Measurements from ENCODE around the gene ZHX3.

Gene ZHX3

DNA sequence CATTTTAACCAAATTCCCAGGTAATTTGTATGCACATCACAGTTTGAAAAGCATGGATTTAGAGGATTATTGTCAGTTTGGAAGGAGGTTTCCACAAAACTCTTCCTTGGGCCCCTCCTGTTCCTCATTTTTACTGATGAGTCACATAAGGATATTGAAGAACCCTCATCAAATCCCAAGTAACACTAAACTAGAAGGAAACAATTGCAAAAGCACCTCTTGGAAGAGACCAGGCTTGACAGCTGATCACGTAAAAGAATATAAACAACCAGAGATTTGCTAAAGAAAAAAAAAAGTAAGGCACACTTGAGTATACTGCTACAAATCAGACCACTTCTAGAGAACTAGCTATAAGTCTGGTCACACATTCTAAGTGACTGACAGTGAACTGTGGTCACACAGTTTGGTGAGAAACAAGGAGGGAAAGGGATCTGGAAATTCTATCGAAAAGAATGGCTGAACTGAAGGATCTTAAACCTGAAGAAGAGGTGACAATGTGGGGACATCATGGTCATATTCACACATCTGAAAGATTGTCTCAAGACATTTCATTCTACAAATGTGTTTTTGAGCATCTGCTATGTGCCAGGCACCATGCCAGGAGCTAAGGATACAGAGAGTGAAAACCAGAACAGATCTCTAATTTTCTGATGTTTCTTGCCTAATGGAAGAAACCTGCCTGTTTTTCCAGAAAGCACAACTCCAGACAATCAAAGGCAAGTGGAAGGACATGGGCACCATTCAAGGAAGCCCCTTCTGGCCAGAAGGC, 24.1 kb downstream of the ZHX3 start:
- DNase-seq: no peak

DNA sequence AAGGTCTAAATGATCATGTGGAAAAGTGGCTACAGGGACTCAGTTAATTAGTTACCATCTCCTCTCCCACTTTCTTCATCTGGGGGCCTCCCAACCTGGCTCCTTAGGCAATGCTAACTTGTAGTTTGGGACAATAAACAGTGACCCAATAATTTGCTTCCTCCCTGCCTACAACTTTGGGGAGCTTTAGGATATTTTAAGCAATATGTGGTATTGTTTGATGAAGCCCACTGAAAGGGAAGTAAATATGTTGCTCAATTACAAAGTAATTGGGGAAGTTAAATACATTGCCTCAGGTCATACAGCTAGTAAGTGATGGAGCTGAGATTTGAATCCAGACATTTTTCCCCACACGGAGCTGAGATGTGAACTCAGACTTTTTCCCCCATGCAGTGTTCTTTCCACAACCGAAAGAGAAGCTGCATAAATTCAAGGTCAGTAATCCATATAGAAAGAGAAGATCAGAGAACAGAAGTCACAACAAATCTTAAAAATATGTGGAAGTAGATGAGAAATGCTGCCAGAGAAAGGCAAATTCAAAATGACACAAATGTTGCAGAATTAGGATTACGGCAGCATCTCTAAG, 26.6 kb downstream of the ZHX3 start:
- no peak for DNase-seq

GRCh38 chr20:41287327-41287726, 30.2 kb downstream of the ZHX3 start:
- DNase-seq: no peak

DNA sequence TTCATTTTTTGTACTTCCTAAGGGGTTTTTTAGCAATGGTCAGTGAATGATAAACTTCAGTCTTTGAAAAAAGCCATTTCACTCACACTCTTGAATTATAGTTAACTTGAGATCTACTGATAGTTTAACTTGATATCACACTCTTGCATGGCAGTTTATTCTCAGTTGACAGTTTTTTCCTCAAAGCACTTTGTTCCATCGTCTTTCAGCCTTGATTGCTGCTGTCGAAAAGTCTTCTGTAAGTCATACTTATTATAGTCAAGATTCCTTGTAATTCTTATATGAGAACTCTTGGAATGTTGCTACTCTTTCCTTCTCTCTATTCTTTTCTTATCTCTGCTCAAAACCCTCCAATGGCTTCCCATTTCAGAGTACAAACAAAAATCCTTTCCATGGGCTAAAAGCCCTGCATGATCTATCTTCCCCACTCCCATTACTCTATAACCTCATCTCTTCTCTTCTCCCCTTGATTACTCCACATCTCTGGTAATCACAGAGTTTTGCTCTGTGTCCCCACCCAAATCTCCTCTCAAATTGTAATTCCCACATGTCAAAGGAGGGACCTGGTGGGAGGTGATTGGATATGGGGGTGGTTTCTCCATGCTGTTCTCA, 31.2 kb downstream of the ZHX3 start:
- no peak for DNase-seq

GRCh38 chr20:41279546-41280225, 37.8 kb downstream of the ZHX3 start:
- no peak for DNase-seq

GRCh38 chr20:41278936-41279335, 38.6 kb downstream of the ZHX3 start:
- DNase-seq: no peak

- DNase-seq: no peak
Measured at GRCh38 chr20:41277049-41277448, 40.5 kb downstream of the ZHX3 start.

- no peak for DNase-seq
Measured at GRCh38 chr20:41276317-41276751, 41.2 kb downstream of the ZHX3 start.

DNA sequence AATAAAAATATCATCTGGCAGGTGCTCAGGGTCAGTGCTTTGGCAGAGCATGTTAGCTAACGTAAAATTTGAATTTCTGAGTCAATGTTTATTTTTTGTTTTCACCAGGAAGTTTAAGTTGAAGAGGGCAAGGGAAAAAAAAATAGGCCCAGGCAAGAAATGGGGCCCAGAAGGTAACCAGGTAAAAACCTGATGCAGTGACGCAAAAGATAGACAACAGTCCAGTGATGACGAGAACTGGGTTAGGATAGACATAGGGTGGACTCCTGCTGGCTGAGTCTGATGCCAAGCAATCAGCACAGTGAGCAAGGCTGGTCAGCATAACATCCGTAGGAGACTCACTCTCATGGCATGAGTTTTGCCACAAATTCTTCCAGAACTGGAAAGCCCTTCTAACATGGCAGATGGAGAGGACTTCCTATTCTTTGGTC, 42.2 kb downstream of the ZHX3 start:
- DNase-seq: no peak

- DNase-seq: no peak
Measured at GRCh38 chr20:41274152-41274551, 43.4 kb downstream of the ZHX3 start.

- DNase-seq: no peak
Measured at GRCh38 chr20:41273445-41273844, 44.1 kb downstream of the ZHX3 start.

- DNase-seq: no peak
Measured at GRCh38 chr20:41272339-41272738, 45.2 kb downstream of the ZHX3 start.

DNA sequence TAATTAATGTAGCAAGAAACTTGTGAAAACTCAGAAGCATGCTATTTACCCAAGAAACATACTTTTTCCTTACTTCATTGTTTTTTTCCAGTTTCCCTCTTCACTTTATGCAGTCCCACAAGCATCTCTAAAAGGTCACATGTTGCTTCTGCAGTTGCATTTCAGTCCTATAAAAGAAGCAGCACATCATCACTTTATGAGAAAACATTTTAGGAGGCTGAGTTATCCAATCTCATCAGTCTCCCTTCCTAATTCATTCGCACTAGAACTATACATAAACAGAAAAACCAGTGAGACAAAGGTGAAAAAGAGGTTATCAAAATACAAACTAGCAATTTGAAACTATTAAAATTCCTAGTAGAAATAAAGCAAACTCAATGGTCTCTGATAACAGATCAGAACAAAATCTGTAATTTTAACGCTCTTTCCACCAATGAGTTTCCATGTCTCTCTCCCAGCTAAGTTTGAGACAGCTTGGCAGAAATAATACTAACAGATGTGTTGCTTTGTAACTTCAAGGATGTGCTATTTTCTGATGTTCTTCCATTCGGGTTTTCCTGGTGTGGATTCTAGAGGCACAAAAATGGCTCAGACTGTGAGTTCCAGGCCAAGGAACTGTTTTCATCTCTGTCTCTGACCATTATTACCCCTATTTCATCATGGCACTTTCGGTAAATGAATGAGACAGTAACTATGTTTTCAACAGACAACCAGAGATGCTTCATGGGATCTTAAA, 48.4 kb downstream of the ZHX3 start:
- no peak for DNase-seq

DNA sequence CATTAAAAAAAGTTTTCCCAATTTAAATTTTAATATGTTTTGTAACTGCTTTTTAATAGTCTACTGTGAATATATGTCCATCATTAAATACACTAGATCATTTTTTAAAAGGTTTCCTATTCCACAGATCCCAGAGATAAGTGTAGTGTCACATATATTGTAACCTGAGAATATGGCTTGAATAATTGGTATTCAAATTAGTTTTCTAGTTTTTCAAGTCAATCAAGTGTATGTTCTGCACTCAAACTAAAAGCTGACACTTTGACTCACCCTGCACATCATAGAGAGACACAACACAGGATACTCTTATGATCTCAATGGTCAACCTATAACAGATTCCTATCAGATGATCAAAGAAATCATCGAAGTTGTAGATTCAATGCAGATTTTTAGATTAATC, 49.1 kb downstream of the ZHX3 start:
- DNase-seq: no peak

DNA sequence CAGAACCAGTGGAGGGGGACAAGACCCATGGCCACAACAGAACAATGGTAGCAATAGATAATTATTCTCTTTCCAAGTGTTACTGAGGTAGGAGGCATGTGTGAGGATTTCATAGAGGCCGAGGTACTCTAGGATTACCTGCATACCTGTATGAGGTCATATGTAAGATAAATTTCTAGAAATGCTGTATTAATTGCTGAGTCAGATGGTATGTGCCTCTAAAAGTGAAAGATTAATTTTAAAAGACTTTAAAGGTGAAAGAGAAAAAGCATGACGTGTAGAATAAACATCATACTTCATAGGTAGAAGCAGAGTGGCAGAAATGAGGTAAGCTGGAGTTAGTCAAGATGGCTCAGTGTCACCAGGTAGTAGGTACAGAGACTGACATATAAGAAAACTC, 51.6 kb downstream of the ZHX3 start:
- no peak for DNase-seq

- DNase-seq: no peak
Measured at GRCh38 chr20:41264819-41265218, 52.7 kb downstream of the ZHX3 start.

- no peak for DNase-seq
Measured at GRCh38 chr20:41261790-41262717, 55.5 kb downstream of the ZHX3 start.

- no peak for DNase-seq
Measured at GRCh38 chr20:41261260-41261659, 56.3 kb downstream of the ZHX3 start.

GRCh38 chr20:41260734-41261220, 56.8 kb downstream of the ZHX3 start:
- no peak for DNase-seq

GRCh38 chr20:41259309-41259708, 58.2 kb downstream of the ZHX3 start:
- DNase-seq: no peak

DNA sequence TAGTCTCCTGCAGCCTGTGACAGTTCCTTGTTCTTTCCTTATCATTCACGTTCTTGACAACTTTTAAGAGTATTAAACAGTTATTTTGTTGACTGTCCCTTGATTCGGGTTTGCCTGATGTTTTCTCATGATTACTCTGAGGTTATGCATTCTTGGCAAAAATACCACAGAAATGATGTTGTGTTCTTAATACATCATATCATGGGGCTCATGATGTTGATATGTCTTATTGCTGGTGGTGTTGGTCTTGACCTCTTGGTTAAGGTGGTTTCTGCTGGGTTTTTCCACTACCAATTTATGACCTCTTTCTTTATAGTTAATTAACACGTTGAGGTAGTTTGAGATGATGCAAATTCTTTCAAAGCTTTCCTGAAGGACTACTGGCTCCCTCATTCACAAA, 59.1 kb downstream of the ZHX3 start:
- no peak for DNase-seq

DNA sequence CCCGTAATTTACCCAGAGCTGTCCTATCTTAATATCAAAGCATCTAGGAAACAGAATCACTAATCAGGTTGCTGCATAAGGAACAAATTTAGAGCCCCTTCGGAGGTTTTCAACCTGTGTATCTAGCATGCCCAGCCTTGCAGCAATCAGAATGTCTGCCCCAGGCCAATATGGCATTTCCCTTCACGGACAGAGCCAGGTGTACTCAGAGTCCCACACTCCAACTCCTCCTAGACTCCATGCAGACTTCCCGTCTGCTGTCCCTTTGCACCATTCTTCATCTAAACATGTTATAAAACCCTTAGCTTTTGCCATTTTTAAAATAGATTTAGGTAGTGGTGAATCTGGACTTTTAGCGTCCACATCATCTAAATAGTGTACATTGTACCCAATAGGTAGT, 61.0 kb downstream of the ZHX3 start:
- DNase-seq: no peak
